Measurements from ENCODE around the gene EIF2D.

Gene EIF2D

DNA sequence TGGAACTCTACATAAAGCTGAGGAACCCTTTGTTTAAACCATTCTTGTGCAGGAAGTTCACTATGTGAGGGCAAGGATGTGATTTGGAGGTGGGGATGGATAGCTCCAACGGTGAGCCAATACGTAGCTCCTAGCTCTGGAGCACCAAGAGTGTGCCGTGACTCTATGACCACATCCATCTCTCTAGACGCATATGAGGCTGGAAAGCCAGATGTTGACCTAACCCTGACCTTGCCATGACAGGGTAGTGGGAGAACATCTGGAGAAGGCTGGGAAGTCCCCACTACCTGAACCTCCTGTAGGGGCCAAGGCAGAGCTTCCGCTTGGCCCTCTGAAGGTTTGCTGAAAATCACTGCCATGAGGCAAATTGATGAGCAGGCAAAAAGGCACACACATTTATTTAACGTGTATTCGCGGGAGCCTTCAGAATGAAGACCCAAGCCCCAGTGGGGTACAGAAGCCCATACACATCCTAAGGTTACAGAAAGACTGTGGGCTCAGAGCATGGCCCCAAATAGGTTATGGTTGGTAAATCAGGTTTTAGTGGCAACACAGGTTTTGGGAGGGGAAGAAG, 43.4 kb downstream of the EIF2D start:
- DNase-seq: no peak

DNA sequence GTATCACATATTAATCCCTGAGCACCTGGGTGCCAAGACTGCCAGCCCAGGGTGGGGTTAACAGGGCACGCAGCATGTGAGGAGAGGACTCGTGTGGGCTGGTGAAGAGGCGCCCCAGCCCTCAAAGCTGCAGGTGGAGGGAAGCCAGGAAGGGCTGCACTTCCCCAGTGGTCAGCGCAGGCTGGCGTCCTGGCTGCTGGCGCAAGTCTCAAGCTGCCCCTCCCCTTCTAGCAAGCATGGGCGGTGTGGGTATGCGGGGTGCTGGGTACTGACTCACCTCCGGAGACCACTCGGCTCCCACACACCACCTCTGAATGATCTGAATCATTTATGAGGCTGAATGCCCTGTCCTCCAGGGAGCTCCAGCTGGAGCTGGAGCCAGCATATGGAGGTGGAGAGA, 44.0 kb downstream of the EIF2D start:
- DNase-seq: peak in 1 of 2 experiments; percentile 44

DNA sequence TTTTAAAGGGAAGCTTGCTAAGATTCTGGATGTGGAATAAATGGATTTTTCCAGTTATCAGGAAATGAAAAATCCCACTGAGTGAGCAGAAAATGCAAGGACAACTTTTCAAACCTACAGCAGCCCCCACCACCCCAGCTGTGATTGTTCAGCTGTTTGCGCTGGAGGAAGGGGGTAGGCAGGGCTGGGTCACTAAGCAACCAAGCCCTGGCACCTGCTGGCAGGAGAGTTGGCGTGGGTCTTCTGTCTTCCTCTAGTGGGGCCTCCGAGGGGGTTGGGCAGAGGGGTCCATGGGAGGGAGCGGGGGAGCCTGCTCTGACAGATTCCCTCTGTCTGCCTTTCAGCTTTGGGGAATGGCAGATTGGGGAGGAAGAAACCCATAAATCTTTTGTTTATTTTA, 45.3 kb downstream of the EIF2D start:
- no peak for DNase-seq

DNA sequence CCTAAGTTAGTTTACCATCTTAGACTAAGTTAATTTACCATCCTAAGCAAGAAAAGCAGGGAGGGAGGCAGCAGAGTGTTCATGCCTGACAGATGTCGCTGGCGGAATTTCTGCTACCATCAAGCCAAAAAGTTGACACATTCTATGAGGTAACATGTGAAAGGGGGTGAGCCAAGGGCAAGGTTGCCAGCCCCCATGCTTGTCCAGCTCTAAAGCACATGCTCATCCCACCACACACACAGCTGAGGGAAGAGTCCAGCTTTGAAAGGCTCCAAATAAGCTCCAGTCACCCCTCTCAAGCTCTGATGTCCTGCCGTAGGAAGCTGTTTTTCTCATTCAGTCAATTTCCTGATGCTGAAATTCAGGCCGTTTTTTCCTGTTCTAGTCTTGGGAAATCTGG, 46.3 kb downstream of the EIF2D start:
- DNase-seq: no peak

DNA sequence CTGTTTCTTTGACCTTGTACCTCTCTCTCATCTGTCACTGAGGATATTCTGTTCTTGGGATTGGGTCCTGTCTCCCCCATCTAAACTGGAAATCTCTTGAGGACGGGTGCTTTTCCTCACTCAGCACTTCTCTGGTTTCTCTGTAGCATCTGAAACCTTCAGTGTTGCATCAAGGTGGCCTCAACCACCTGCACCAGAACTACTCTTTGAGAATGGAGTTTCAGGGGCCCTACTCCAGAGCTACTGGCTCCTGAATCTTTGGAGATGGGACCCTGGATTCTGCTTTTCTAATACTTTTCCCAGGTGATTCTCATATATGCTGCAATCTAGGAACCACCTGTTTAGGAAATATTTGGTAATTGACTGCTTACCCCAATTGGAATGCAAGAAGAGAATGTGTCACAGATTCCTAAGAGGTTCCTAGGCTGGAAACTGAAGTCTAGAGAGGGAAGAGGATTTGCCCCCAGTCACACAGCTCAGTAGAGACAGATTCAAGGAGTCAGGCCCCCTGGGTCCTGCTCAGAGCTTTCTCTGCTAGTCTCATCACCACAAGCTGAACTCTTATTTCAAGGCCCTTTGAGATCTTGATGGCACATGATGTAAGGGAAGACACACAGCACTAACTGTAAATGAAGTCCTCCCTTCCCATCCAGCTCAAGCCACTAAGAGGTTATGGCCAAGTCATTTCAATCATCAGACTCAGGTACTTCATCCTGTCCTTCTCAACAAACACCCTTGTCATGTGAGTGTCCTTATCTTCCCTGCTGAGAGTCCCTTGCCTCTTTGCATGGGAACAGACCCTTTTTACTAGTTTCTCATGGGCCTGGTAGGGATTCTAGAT, 48.7 kb downstream of the EIF2D start:
- DNase-seq: no peak

DNA sequence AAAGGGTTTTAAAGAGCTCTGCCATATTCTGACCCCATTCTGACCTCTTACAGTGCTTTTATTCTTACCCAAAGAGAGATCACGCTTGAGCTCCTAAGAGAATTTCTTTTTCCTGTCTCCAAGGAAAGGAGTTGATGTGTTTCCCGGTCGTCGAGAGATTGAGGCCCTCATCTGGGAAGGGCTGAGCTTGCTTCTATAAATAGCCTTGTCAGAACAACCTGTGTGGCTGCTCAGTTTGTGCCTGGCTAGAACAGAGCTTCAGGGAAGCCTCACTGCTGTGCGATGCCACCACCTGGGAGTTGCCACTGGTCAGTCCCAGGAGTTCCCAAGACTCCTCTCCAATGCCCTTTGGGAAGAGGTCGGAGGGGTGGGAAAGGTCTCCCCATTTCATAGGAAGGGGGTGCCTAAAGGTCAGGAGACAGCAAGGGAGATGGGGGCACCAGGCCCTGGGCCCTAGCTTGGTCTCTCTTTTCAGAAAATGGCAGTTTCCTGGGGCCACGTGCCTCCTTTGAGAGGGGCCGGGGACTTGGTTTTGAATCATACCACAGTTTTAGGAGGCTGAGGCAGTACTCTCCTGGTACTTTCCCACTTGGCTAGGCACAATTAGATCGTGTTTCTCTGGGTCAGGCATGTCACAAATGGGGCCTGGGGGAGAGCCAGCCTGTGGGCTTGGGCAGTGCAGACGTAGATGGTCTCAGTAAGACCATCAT, 52.1 kb downstream of the EIF2D start:
- DNase-seq: peak in 1 of 2 experiments; percentile 36

DNA sequence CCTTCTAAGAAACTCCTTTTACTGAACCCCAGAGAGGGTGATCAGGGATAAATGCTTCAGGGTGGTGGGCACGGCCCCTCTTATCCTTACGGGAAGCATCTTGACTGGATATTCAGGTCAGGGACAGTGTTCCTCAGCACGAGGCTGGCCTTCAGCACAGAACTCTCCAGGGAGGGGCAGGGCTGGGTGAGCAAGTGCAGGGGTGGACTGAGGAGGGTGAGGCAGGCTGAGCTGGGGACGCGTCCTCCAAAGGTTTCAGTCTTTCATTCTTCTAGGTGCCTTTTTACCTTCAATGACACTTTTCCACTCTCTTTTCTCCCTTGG, 52.6 kb downstream of the EIF2D start:
- peak; percentile 41 for DNase-seq

DNA sequence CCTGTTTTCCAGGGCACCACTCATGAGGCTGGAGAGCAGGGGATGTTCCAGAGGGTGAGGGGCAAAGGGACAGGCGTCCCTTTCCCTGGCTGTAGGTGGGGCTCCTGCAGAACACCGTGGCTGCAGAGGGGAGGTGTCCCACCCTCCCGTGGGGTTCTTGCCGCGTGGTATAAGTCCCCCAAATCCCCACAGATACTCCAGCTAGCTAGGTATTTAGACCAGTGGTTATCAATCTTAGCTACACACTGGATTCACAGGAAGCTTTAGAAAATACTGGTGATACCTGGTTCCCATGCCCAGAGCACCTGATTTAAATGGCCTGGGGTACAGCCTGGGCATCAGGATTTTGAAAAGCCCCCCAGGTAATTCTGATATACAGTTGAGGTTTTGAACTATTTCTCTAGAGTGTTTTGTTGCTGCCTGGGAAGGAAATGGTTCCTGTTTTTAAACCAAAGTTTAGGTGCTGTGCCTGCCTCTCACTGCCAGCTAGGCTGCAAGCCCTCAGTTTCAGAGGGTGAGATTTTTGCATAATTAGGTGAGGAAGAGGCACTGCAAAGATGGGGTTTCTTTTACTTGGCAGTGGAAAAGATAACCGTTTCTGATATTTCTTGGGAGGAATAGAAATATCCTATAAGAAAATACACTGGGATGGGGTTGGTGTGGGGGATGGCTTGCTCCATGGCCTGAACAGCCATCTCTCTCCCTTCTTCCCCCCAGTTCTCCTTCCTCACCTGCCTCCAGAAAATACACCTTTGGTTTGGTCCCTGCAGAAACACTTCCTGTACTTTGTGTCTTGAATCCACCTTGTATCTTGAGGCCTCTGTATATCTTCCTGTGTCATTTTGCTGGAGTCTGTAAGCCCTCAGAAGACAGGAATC, 53.2 kb downstream of the EIF2D start:
- no peak for DNase-seq

DNA sequence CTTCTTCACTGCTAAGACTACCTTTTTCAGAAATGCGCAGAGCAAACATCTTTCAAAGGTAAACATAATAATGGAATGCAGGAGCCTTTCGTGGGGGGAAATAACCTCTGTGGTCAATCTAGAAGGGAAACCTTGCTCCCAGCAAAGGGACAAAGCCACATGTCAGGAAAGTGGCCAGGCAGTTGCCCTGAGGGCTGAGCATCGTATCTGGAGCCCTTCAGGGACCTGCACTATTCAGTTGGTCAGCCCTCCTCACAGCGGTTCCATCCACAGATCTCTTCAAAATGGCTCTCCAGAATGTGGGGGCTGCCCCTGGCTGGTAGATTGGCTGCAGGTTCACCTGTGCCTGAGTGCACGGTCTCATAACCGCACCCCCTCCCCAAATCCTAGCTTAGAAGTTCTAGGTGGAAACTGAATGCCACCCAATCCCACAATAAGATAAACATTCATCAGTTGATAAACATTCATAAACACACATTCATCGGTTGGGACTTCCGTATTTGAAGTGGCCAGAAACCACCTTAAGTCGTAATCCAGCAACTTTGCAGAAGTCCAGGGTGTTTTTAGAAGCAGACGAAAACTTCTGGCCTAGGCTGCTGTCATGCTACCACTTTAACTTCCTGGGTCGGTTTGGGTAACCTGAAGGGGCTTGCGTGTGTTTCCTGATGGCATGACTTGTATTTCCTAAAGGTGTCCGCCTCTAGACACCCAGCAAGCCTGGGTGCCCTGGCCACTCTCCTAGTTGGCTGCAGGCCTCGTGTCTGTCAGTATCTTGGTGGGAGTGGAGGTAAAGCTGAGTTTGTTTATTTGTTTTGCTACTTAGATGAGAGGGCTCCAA, 54.4 kb downstream of the EIF2D start:
- no peak for DNase-seq

DNA sequence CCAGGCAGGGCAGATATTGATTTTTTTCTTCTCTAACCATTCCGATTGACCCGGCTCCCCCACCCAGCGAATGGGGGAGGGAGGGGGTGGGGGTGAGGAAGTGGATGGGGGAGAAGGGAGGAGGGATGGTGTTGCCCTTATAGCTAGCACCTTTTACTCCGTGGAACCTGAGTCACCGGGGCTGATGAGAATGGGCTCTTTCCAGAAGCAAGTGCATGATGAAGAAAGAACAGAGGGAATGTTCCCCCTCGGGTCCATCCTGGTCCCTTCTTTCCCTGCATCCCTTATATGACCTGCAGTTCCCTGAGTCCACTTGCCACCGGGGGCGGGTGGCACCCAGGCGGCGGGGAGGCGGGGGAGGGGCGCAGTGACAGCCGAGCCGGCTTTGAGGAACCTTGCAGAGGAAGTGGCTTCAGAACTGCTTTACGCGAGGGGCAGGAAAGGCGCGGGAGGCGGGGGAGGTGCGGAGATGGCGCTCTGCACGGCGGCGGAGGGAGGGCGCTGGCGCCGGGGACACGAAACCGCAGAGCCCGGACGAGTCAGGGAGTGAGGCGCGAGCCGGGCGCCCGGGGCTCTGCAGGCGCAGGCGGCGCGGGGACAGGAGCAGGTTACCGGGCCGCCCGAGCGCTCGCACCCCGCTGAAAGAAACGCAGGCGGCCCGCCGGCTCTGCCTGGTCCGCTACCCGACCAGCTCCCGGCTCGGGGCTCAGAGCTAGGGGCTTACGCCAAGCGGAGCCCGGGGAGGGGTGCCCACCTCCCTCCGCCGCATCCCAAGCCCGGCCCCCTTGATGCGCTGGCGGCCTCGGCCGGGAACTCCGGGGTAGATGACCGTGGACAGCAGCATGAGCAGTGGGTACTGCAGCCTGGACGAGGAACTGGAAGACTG, 55.3 kb downstream of the EIF2D start:
- peak; percentile 84 to 86 for DNase-seq

DNA sequence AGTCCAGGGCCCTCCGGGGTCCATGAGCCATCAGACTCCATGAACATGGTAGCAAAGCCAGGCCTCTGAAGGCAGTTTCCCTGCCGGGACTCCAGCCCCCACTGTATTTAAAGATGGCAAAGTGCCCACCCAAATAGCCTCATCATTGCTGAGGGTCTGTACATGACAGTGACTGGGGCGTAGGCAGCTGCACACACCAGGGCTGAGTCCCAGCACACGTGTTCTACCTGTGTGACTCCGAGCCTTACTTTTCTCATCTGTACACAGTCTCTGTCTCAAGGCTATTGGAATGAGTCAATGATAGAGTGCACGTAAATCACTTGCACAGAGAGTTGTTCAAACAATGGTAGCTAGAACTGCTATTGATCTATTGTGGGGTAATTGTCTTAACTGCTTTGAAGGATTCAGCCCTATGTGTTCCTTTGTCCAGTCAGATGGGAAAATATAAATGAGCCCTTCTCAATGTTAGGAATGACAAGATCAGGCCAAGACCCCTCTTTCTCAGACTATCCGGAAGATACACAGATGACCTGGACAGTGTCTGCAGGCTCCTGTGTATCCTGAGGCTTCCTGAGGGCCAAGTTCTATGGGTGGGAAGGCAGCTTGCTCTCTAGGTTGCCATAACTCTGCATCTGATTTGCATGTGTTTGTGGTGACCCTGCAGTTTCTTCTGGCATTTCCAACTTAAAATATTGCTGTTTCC, 56.1 kb downstream of the EIF2D start:
- DNase-seq: no peak

DNA sequence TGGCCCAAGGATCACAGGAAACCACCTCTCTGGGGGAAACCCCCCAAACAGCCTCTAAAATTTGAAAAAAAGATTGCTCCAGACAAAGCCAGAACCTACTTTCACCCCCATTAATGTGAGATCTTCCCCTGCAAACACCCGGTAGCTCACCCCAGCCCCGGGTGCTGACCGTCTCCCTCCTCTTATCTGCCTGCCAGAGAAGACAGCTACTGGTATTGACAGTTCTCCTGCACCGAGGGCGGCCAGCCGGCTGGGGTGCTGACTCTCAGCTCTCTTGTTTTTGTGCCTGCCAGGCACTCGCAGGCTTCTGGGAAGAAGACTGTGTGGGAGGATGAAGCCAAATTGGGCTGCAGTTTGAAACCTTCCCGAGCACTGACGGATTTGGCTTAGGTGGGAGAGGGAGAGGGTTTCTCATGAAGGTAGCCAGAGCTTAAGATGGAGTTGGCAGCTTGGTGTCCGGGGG, 56.8 kb downstream of the EIF2D start:
- DNase-seq: peak in 1 of 2 experiments; percentile 28

DNA sequence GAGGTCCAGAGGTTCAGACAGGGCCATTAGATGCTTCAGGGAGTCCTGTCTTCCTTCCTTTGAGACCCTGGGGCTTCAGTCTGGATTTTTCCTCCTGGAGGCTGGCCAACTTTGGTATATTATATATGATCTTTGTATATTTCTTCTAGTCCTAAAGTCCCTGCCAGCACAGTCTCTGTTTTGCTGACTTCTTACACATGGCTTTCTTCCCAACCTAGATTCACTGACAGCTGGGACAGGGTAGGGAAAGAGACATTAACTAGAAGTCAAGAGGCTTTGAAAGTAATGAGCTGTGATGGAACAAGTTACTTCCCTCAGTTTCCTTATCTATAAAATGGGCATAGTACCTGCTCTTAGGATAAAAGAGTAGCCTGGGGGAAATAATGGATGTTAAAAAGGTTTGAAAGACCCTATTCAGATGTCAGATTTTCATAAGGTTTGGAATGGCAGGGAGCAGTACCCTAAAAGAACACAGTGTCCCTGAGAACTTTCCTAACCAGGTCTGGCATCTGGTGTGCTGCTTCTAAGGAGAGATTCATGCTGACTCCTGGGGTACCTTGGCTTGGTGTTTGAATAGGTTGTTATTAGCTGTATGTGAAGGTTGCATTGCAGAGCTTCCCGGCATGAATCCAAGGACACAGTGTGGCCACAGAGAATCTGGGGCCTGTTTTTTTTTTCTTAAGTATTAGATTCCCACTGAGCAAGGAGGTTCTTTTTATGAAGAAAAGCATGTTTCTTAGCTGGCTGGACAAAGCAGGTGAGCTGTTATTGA, 57.4 kb downstream of the EIF2D start:
- DNase-seq: no peak

DNA sequence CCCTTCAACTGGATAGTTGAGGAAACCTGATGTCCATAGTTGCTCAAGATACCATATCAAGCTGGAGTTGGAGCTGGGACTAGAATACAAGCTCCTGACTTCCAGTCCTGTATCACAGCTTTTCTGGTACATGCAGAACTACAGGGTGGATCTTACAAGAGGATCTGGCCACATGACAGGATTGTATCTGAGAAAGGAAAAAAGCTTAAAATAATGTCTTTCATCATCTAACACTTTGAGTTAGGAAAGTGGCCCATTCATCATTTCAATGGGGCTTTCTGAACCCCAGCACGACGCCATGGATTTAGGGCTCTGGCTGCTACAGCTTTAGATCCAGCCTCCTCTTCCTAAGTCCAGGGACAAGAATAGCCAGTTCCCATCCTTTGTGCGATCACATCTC, 58.1 kb downstream of the EIF2D start:
- no peak for DNase-seq

DNA sequence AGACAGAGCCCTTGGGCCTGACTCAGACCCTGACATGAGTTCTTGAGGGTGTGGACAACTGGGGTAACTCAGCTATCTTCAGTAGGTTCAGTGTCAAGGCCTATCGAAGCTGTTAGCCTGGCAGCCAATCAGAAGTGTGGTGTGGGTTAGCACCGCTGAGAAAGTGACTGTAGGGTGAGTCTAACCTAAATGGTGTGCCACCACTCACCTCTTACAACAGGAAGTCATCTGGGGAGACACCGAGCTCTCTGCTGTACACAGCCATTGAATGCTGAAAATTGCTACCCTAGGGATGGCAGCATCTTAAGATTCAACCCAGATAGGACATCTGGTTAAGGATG, 60.3 kb downstream of the EIF2D start:
- DNase-seq: peak; percentile 67 to 69

DNA sequence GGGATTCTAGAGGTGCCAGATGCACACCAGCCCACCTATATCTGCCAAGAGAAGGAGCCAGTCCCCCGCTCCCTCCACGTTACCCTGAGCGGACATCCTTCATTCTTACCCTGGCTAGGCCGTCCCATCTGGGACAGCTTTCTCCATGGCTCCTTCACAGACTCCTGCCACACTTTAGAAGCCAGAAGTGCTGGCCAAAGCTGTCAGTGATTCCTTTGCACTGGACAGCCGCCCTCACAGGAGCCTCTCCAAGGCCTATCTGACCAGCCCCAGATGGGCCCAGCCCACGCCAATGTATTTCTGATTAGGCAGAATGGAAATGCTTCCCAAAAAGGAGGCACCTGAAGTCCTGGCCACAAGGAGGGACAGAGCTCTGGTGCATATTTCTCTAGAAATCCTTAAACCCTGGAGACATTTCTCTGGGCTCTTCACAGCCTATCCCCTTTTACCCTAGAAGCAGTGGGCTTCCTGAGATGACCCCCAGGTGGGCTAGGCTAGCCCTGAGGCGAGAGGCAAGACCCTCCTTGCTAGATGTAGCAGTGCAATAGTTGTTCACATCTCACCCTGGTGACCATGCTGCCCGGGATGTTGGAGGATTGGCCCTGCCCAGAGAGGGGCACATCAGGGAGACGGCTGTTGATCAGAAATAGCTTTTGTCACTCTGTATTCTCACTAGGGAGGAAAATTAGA, 60.8 kb downstream of the EIF2D start:
- no peak for DNase-seq

DNA sequence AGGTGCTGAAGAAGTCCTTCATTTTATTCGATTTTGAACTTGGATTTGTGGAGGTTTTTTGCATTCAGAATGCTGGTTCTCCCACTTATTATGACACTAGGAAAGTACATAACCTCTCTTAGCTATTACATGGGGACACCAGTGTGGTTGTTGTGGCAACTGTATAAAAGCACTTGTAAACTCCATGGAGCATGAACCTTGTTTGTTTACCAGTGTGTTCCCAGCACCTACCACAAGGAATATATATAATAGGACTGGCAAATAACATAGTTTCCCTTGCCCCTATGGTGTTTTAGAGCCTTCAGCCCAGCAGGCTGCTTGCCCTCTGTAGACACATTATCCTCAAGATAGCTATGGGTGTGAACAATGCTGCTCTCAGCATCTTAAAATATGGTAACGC, 61.8 kb downstream of the EIF2D start:
- DNase-seq: no peak

DNA sequence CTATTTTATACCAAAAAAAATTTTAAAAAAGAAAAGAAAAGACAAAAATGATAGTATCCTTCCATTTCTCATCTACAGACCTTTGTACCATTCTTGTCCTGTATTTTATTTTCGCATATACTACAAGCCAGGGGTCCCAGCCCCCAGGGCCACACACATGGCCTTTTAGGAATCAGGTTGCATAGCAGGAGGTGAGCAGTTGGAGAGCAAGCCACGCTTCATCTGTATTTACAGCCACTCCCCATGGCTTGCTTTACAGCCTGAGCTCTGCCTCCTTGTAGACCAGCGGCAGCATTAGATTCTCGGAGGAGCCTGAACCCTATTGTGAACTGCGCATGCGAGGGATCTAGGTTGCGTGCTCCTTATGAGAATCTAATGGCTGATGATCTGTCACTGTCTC, 65.2 kb downstream of the EIF2D start:
- no peak for DNase-seq

DNA sequence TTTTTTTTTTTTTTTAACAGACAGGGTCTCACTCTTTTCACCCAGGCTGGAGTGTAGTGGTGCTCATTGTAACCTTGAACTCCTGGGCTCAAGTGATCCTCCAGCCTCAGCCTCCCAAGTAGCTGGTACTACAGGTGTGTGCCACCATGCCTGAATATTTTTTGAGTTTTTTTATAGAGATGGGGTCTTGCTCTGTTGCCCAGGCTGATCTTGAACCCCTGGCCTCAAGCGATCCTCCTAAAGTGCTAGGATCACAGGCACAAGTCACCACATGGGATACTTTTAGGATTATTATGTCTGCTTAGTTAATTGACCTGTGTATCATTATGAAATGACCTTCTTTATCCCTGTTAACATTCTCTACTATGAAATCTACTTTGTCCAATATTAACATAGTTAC, 66.9 kb downstream of the EIF2D start:
- DNase-seq: no peak
